Mesothelial cell of epicardium (in vitro differentiated cells): ENCODE measurements around the gene NCOA7. TPM values are rescaled to one million over a fixed set of nuclear protein-coding genes. Genes with fewer than 3 reads are reported as not detected.
"Not testable (repeated sequence)": the region's sequence is repeated elsewhere in the genome, so short reads cannot be mapped to it uniquely, and the experiment has no call there.

Experiments used
- DNase-seq, 2 experiments: peaks; one replicate each; pipeline ENCODE4 v3.0.0; 2021; ENCODE audit warnings: low spot score in 2 of 2; ENCODE audit not compliant: unreplicated experiment in 2 of 2
- H3K27ac Mint-ChIP-seq: 2 replicates; pipeline ENCODE4 v1.8.0; 2021; ENCODE audit warnings: mixed read lengths
- H3K27me3 Mint-ChIP-seq: 2 replicates; pipeline ENCODE4 v1.8.0; 2021; ENCODE audit warnings: low read depth, mixed read lengths
- H3K36me3 Mint-ChIP-seq: 2 replicates; pipeline ENCODE4 v1.8.0; 2021; ENCODE audit warnings: mixed read lengths
- H3K4me1 Mint-ChIP-seq: 2 replicates; pipeline ENCODE4 v1.8.0; 2021; ENCODE audit warnings: mixed read lengths
- H3K4me3 Mint-ChIP-seq: 2 replicates; pipeline ENCODE4 v1.8.0; 2021; ENCODE audit warnings: mild to moderate bottlenecking, moderate library complexity, mixed read lengths
- H3K9me3 Mint-ChIP-seq: 2 replicates; pipeline ENCODE4 v1.8.0; 2021; ENCODE audit warnings: mixed read lengths
- CTCF ChIP-seq: fragments of 200-600 bp; sonication (generic); IDR thresholded peaks from one replicate; pipeline ENCODE4 v1.5.0; 2021; ENCODE audit warnings: antibody characterized with exemption; ENCODE audit not compliant: unreplicated experiment
- total RNA-seq: library from RNA; stranded (reverse); gene quantifications from 3 replicates; pipeline ENCODE4 v1.2.1, GENCODE V29; 2021

NCOA7 gene
- total RNA-seq, 1 donor from 2014 or later, result 52.4 TPM

- Mint-ChIP-seq H3K27me3 (no peaks in the 10 kb centered on the region), H3K27ac (no peak overlapping the region), H3K4me3 (no peak overlapping the region), H3K9me3 (peaks cover 4% of the 10 kb centered on the region), H3K4me1 (no peaks in the 10 kb centered on the region), H3K36me3 (peaks cover 17% of the 10 kb centered on the region)
- no peak for TF ChIP-seq CTCF
- DNase-seq, result no peak
Observed at GRCh38 chr6:125899726-125900182, 109.0 kb downstream of the NCOA7 start.

- H3K9me3 Mint-ChIP-seq, result peaks cover 4% of the 10 kb centered on the region
- TF ChIP-seq CTCF, result no peak
- DNase-seq, result no peak
- H3K27me3 Mint-ChIP-seq, result no peaks in the 10 kb centered on the region
- no peak overlapping the region for H3K27ac Mint-ChIP-seq
- H3K4me3 Mint-ChIP-seq, result no peak overlapping the region
- peaks cover 2% of the 10 kb centered on the region for H3K4me1 Mint-ChIP-seq
- H3K36me3 Mint-ChIP-seq, result peaks cover 17% of the 10 kb centered on the region
Observed at GRCh38 chr6:125904871-125905270, 114.1 kb downstream of the NCOA7 start.

- peak; percentile 20 for TF ChIP-seq CTCF
- H3K9me3 Mint-ChIP-seq, result peaks cover 4% of the 10 kb centered on the region
- no peaks in the 10 kb centered on the region for H3K27me3 Mint-ChIP-seq
- peaks cover 10% of the 10 kb centered on the region for H3K4me1 Mint-ChIP-seq
- no peak for DNase-seq
- peaks cover 17% of the 10 kb centered on the region for H3K36me3 Mint-ChIP-seq
- H3K27ac Mint-ChIP-seq, result no peak overlapping the region
- H3K4me3 Mint-ChIP-seq, result no peak overlapping the region
Observed at GRCh38 chr6:125906158-125906998, 115.6 kb downstream of the NCOA7 start.

GRCh38 chr6:125910527-125910926 is 119.8 kb downstream of the NCOA7 start:
- Mint-ChIP-seq H3K4me1 (peaks cover 23% of the 10 kb centered on the region), H3K27ac (peak overlapping the region; percentile 68), H3K4me3 (no peak overlapping the region), H3K36me3 (peaks cover 7% of the 10 kb centered on the region), H3K27me3 (no peaks in the 10 kb centered on the region), H3K9me3 (no peaks in the 10 kb centered on the region)
- TF ChIP-seq CTCF, result no peak
- no peak for DNase-seq

GRCh38 chr6:125911051-125911451 is 120.3 kb downstream of the NCOA7 start:
- H3K4me1 Mint-ChIP-seq, result peaks cover 23% of the 10 kb centered on the region
- H3K27ac Mint-ChIP-seq, result peak overlapping the region; percentile 68
- H3K27me3 Mint-ChIP-seq, H3K9me3 Mint-ChIP-seq, DNase-seq, H3K36me3 Mint-ChIP-seq, H3K4me3 Mint-ChIP-seq: not testable (repeated sequence)

DNA sequence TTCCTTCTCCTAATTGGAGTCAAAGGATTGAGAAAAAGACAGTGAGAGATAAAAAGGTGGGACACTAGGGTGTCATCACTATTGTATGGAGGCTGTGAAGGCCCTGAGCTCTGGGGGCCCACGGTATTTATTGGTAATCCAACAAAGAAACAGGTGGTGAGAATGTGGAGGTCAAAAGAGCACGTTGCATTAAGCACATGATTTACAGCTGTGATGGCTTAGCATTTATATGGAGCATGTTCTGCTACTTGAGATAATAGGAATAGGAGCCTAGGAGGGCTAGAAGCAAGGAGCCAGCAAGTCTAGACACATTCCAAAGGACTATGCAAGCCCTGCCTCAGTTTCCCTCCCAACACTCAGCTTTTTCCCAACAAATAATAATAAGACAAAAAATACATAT is 121.7 kb downstream of the NCOA7 start:
- Mint-ChIP-seq H3K36me3 (peaks cover 19% of the 10 kb centered on the region), H3K4me1 (peaks cover 23% of the 10 kb centered on the region)
- H3K4me3 Mint-ChIP-seq, H3K27ac Mint-ChIP-seq, H3K27me3 Mint-ChIP-seq, H3K9me3 Mint-ChIP-seq, DNase-seq: not testable (repeated sequence)
